GM12873 (cell line): ENCODE data around the gene ARID1B.

Experiments
- TF ChIP-seq, protein P1 (sequence below): IDR thresholded peaks from 2 replicates; pipeline ENCODE4 v1.5.1; 2012; ENCODE audit warnings: low read depth, mild to moderate bottlenecking, moderate library complexity, low read length, control low read depth; ENCODE audit not compliant: insufficient read depth; ENCODE audit errors: missing control alignments

ARID1B gene

DNA sequence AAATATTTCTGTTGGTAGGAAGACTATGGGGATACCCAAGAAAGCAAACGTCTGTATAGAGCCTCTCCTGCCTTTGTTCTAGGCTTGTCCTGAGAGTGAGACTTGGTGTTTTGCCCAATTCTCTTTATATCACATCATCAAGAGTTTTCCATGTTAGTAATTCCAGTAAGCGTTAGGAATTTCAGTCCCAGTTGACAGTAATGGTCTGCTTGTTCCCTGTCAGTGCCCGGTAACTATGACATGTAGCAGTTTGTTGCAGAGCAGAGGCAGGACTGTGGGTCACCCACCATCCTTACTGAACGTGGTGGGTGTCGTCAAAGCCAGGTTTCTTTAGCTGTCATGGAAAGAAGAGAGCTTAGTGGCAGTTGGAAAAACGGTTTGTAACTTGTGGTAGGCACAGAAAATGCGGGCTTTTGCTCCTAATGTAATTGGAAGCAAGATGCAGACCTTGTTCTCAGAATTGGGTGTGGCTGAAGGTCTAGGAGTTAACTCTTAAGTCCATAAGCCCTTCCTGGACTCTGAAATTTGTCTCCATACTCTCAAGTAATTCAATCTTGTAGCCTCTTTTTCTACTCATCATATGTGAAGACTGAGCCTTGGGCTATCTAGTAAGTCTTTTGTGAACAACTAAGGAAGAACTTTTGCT, 357.3 kb downstream of the ARID1B start:
- TF ChIP-seq, protein P1, sequence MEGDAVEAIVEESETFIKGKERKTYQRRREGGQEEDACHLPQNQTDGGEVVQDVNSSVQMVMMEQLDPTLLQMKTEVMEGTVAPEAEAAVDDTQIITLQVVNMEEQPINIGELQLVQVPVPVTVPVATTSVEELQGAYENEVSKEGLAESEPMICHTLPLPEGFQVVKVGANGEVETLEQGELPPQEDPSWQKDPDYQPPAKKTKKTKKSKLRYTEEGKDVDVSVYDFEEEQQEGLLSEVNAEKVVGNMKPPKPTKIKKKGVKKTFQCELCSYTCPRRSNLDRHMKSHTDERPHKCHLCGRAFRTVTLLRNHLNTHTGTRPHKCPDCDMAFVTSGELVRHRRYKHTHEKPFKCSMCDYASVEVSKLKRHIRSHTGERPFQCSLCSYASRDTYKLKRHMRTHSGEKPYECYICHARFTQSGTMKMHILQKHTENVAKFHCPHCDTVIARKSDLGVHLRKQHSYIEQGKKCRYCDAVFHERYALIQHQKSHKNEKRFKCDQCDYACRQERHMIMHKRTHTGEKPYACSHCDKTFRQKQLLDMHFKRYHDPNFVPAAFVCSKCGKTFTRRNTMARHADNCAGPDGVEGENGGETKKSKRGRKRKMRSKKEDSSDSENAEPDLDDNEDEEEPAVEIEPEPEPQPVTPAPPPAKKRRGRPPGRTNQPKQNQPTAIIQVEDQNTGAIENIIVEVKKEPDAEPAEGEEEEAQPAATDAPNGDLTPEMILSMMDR = no peak

- TF ChIP-seq, protein P1 = no peak
These were observed 358.5 kb downstream of the ARID1B start for GRCh38 chr6:157135691-157136090.

- TF ChIP-seq, protein P1 = no peak
These were observed 360.3 kb downstream of the ARID1B start for GRCh38 chr6:157137501-157137900.

- TF ChIP-seq, protein P1 = peak; percentile 26
These were observed 362.0 kb downstream of the ARID1B start for GRCh38 chr6:157139054-157139708.

GRCh38 chr6:157143171-157143889, 366.2 kb downstream of the ARID1B start:
- TF ChIP-seq, protein P1 = no peak

DNA sequence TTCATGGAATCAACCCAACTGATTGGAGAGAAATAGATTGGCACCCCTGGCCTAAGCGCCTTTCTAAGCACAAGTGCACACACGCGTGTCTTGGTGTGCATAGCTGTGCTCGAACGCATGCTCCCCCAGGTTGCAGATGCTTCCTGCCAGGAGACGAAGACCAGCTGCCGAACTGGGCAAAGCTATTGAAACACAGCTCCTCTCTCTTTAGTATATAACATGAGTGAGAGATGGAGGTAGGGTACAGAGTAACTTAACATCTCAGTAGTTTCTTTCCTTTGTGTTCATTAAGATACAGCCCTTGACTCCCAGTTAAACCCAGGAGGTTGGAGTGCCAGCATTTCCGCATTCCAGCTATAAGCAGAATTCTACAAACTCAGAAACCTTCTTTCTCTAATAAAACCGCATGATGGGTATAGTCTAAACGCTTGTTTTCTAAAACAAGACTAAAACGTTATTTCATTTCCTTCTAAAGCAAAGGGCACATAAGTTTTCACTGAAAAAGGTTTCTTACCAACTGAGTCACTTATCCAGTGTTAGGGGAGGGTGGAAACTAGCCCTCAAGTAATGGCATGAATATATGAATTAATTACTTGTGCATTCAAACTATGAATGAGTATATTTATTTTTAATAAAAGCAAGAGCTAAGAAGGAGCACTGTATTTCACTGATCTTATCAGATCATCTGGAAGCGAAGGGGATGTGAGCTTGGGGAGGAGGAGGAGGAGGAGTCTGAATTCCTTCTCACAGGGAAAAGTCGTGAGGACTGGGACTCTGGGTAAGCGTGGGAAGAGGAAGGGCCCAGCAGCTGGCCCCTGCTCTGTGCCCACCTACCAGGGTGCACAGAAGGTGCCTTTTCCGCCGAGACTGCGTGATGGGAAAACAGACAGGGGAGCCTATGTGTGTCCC, 367.0 kb downstream of the ARID1B start:
- TF ChIP-seq, protein P1 = no peak
